ENCODE data around the gene AQP12B. TPM values are rescaled to one million over a fixed set of nuclear protein-coding genes. Genes with fewer than 3 reads are reported as not detected.
"Not testable (repeated sequence)": the region's sequence is repeated elsewhere in the genome, so short reads cannot be mapped to it uniquely, and the experiment has no call there.

Gene AQP12B
- total RNA-seq, 2 donors from 2014 or later: 0.19 TPM; not detected in 1

GRCh38 chr2:240689975-240690374 lies 7.3 kb upstream of the AQP12B start:
- no peak for DNase-seq (ENCODE audit: low spot score)

GRCh38 chr2:240688553-240688919 lies 5.9 kb upstream of the AQP12B start:
- intact Hi-C loops (cut with DNase I): no loop called here
- peak; percentile 23 for DNase-seq (ENCODE audit: low spot score)

More at GRCh38 chr2:240689975-240690374, 7.3 kb upstream of the AQP12B start:
- intact Hi-C loops (cut with DNase I): no loop called here

- intact Hi-C loops (cut with DNase I): no loop called here
Measured at GRCh38 chr2:240687741-240688552, 5.3 kb upstream of the AQP12B start.

GRCh38 chr2:240687045-240687740 lies 4.5 kb upstream of the AQP12B start:
- intact Hi-C loops (cut with DNase I): no loop called here
- no peak for DNase-seq (ENCODE audit: low spot score)

More at GRCh38 chr2:240687741-240688552, 5.3 kb upstream of the AQP12B start:
- DNase-seq (ENCODE audit: low spot score): peak; percentile 49

- intact Hi-C loops (cut with DNase I): no loop called here
Measured at GRCh38 chr2:240686460-240686859, 3.8 kb upstream of the AQP12B start.

GRCh38 chr2:240685771-240686371 lies 3.2 kb upstream of the AQP12B start:
- DNase-seq (ENCODE audit: low spot score): peak; percentile 26
- intact Hi-C loops (cut with DNase I): no loop called here

More at GRCh38 chr2:240686460-240686859, 3.8 kb upstream of the AQP12B start:
- DNase-seq (ENCODE audit: low spot score): no peak

- peak; percentile 48 for DNase-seq (ENCODE audit: low spot score)
- intact Hi-C loops (cut with DNase I): not testable (repeated sequence)
Measured at GRCh38 chr2:240683980-240684728, 1.5 kb upstream of the AQP12B start.

- intact Hi-C loops (cut with DNase I); DNase-seq (ENCODE audit: low spot score): not testable (repeated sequence)
Measured at GRCh38 chr2:240683329-240683979, 769 bp upstream of the AQP12B start.

- intact Hi-C loops (cut with DNase I); DNase-seq (ENCODE audit: low spot score): not testable (repeated sequence)
Measured at GRCh38 chr2:240680185-240680584, 2.5 kb downstream of the AQP12B start.

GRCh38 chr2:240678909-240679308 lies 3.8 kb downstream of the AQP12B start:
- DNase-seq (ENCODE audit: low spot score); intact Hi-C loops (cut with DNase I): not testable (repeated sequence)

- DNase-seq (ENCODE audit: low spot score); intact Hi-C loops (cut with DNase I): not testable (repeated sequence)
Measured at GRCh38 chr2:240678043-240678442, 4.6 kb downstream of the AQP12B start.

- intact Hi-C loops (cut with DNase I); DNase-seq (ENCODE audit: low spot score): not testable (repeated sequence)
Measured at GRCh38 chr2:240675345-240675744, 7.3 kb downstream of the AQP12B start.

- DNase-seq (ENCODE audit: low spot score); intact Hi-C loops (cut with DNase I): not testable (repeated sequence)
Measured at GRCh38 chr2:240674461-240675184, 8.1 kb downstream of the AQP12B start.

- no peak for DNase-seq (ENCODE audit: low spot score)
- intact Hi-C loops (cut with DNase I): no loop called here
Measured at GRCh38 chr2:240672701-240673190, 9.9 kb downstream of the AQP12B start.

GRCh38 chr2:240672076-240672700 lies 10.5 kb downstream of the AQP12B start:
- intact Hi-C loops (cut with DNase I): no loop called here
- DNase-seq (ENCODE audit: low spot score): no peak

- intact Hi-C loops (cut with DNase I): no loop called here
- DNase-seq (ENCODE audit: low spot score): no peak
Measured at GRCh38 chr2:240670950-240671349, 11.7 kb downstream of the AQP12B start.

GRCh38 chr2:240670402-240670801 lies 12.3 kb downstream of the AQP12B start:
- intact Hi-C loops (cut with DNase I): no loop called here
- peak; percentile 30 for DNase-seq (ENCODE audit: low spot score)

GRCh38 chr2:240664622-240665021 lies 18.1 kb downstream of the AQP12B start:
- no peak for DNase-seq (ENCODE audit: low spot score)
- intact Hi-C loops (cut with DNase I): no loop called here
